Activated CD4-positive, alpha-beta T cell treated with anti-CD3 and anti-CD28 coated beads for 36 hours (primary cell): Measurements from ENCODE around the gene NAV2. TPM values are rescaled to one million over a fixed set of nuclear protein-coding genes. Genes with fewer than 3 reads are reported as not detected.

ENCODE experiments used
- ATAC-seq: fragments of 200-7000 bp; cut with Tn5 transposase; one replicate; pipeline ENCODE4 v1.10.0; 2021; ENCODE audit warnings: mild to moderate bottlenecking, moderate library complexity
- CTCF ChIA-PET: fragments of 350-600 bp; sonication (Branson Sonifier 250); formaldehyde crosslinking; loops from one replicate; lab custom pipeline; 2021; ENCODE audit warnings: antibody characterized with exemption; lab: Charles Lee
- POLR2A ChIA-PET: fragments of 350-600 bp; sonication (Branson Sonifier 250); formaldehyde crosslinking; loops from one replicate; lab custom pipeline; 2021; ENCODE audit warnings: antibody characterized with exemption, inconsistent platforms; lab: Charles Lee
- DNase-seq: peaks from one replicate; pipeline ENCODE4 v3.0.0-alpha.2; 2020
- H3K27ac Mint-ChIP-seq: one replicate; pipeline ENCODE4 v1.8.0; 2021; ENCODE audit warnings: mixed read lengths
- H3K27me3 Mint-ChIP-seq: one replicate; pipeline ENCODE4 v1.8.0; 2021; ENCODE audit warnings: mixed read lengths
- H3K36me3 Mint-ChIP-seq: one replicate; pipeline ENCODE4 v1.8.0; 2021; ENCODE audit warnings: low read depth, mixed read lengths
- H3K4me1 Mint-ChIP-seq: one replicate; pipeline ENCODE4 v1.8.0; 2021; ENCODE audit warnings: mixed read lengths
- H3K4me3 Mint-ChIP-seq: one replicate; pipeline ENCODE4 v1.8.0; 2021; ENCODE audit warnings: mild to moderate bottlenecking, moderate library complexity, mixed read lengths
- H3K9me3 Mint-ChIP-seq: one replicate; pipeline ENCODE4 v1.8.0; 2021; ENCODE audit warnings: low read depth, mixed read lengths
- intact Hi-C, 2 experiments: fragments of 100-400 bp; cut with DNase I in 1 of 2; cut with micrococcal nuclease in 1 of 2; formaldehyde crosslinking; loops; one replicate each; pipeline versions ENCODE4 v1.14.2 to v1.15.1; 2022 to 2024; cut with DNase I, micrococcal nuclease
- total RNA-seq, 2 experiments: library from RNA; stranded (reverse); gene quantifications; one replicate each; pipeline ENCODE4 v1.2.3, GENCODE V29; 2021

The NAV2 gene
- total RNA-seq, 2 experiments from 2014 or later, result 0.54 to 0.55 TPM

GRCh38 chr11:19828382-19829108 lies 115.9 kb downstream of the NAV2 start:
- no peak overlapping the region for H3K4me3 Mint-ChIP-seq
- peak overlapping the region; percentile 2 for H3K27ac Mint-ChIP-seq
- intact Hi-C loops, result no loop called here
- peaks cover 2% of the 10 kb centered on the region for H3K4me1 Mint-ChIP-seq
- H3K9me3 Mint-ChIP-seq, result no peaks in the 10 kb centered on the region
- DNase-seq (no peak), ATAC-seq (no peak)
- CTCF ChIA-PET, result no interaction called here
- no peaks in the 10 kb centered on the region for H3K36me3 Mint-ChIP-seq
- POLR2A ChIA-PET, result no interaction called here
- no peaks in the 10 kb centered on the region for H3K27me3 Mint-ChIP-seq

- H3K4me3 Mint-ChIP-seq, result no peak overlapping the region
- POLR2A ChIA-PET, result no interaction called here
- no peaks in the 10 kb centered on the region for H3K36me3 Mint-ChIP-seq
- H3K9me3 Mint-ChIP-seq, result no peaks in the 10 kb centered on the region
- CTCF ChIA-PET, result no interaction called here
- peaks cover 2% of the 10 kb centered on the region for H3K4me1 Mint-ChIP-seq
- intact Hi-C loops, result no loop called here
- H3K27me3 Mint-ChIP-seq, result no peaks in the 10 kb centered on the region
- H3K27ac Mint-ChIP-seq, result no peak overlapping the region
- DNase-seq, result no peak
- no peak for ATAC-seq
Measured at GRCh38 chr11:19829109-19829837, 116.6 kb downstream of the NAV2 start.

GRCh38 chr11:19832086-19832750 lies 119.6 kb downstream of the NAV2 start:
- Mint-ChIP-seq H3K9me3 (no peaks in the 10 kb centered on the region), H3K4me1 (peaks cover 2% of the 10 kb centered on the region), H3K36me3 (no peaks in the 10 kb centered on the region), H3K27ac (no peak overlapping the region), H3K27me3 (no peaks in the 10 kb centered on the region), H3K4me3 (no peak overlapping the region)
- ChIA-PET POLR2A (no interaction called here), CTCF (no interaction called here)
- intact Hi-C loops, result no loop called here
- DNase-seq (no peak), ATAC-seq (no peak)

GRCh38 chr11:19832901-19833300 lies 120.3 kb downstream of the NAV2 start:
- DNase-seq, result no peak
- no peak for ATAC-seq
- peaks cover 2% of the 10 kb centered on the region for H3K4me1 Mint-ChIP-seq
- ChIA-PET CTCF (no interaction called here), POLR2A (no interaction called here)
- H3K27me3 Mint-ChIP-seq, result no peaks in the 10 kb centered on the region
- H3K36me3 Mint-ChIP-seq, result no peaks in the 10 kb centered on the region
- intact Hi-C loops, result no loop called here
- no peaks in the 10 kb centered on the region for H3K9me3 Mint-ChIP-seq
- H3K4me3 Mint-ChIP-seq, result no peak overlapping the region
- no peak overlapping the region for H3K27ac Mint-ChIP-seq

- ChIA-PET CTCF (no interaction called here), POLR2A (no interaction called here)
- Mint-ChIP-seq H3K27me3 (peaks cover 2% of the 10 kb centered on the region), H3K4me1 (no peaks in the 10 kb centered on the region), H3K9me3 (no peaks in the 10 kb centered on the region), H3K27ac (no peak overlapping the region), H3K36me3 (no peaks in the 10 kb centered on the region), H3K4me3 (no peak overlapping the region)
- DNase-seq (no peak), ATAC-seq (no peak)
- intact Hi-C loops, result no loop called here
Measured at GRCh38 chr11:19834771-19835170, 122.1 kb downstream of the NAV2 start.

GRCh38 chr11:19836666-19837065 lies 124.0 kb downstream of the NAV2 start:
- H3K9me3 Mint-ChIP-seq, result no peaks in the 10 kb centered on the region
- peaks cover 2% of the 10 kb centered on the region for H3K27me3 Mint-ChIP-seq
- DNase-seq (no peak), ATAC-seq (no peak)
- H3K27ac Mint-ChIP-seq, result no peak overlapping the region
- intact Hi-C loops, result no loop called here
- H3K36me3 Mint-ChIP-seq, result no peaks in the 10 kb centered on the region
- H3K4me3 Mint-ChIP-seq, result no peak overlapping the region
- ChIA-PET POLR2A (no interaction called here), CTCF (interaction anchor here (0.7 kb wide), 1 partner anchor 164 kb away, joined by 3 read pairs; no protein-coding TSS in a partner anchor)
- no peaks in the 10 kb centered on the region for H3K4me1 Mint-ChIP-seq

- ATAC-seq (no peak), DNase-seq (no peak)
- H3K27ac Mint-ChIP-seq, result no peak overlapping the region
- H3K4me1 Mint-ChIP-seq, result no peaks in the 10 kb centered on the region
- POLR2A ChIA-PET, result no interaction called here
- intact Hi-C loops, result no loop called here
- H3K36me3 Mint-ChIP-seq, result no peaks in the 10 kb centered on the region
- H3K4me3 Mint-ChIP-seq, result no peak overlapping the region
- H3K9me3 Mint-ChIP-seq, result no peaks in the 10 kb centered on the region
- CTCF ChIA-PET, result interaction anchor here (0.6 kb wide), 1 partner anchor 234 kb away, joined by 3 read pairs; no protein-coding TSS in a partner anchor
- peaks cover 5% of the 10 kb centered on the region for H3K27me3 Mint-ChIP-seq
Measured at GRCh38 chr11:19838994-19839768, 126.5 kb downstream of the NAV2 start.

GRCh38 chr11:19840961-19841360 lies 128.3 kb downstream of the NAV2 start:
- no peak overlapping the region for H3K4me3 Mint-ChIP-seq
- no peaks in the 10 kb centered on the region for H3K9me3 Mint-ChIP-seq
- ATAC-seq (no peak), DNase-seq (no peak)
- ChIA-PET CTCF (no interaction called here), POLR2A (no interaction called here)
- H3K4me1 Mint-ChIP-seq, result no peaks in the 10 kb centered on the region
- H3K27ac Mint-ChIP-seq, result no peak overlapping the region
- H3K36me3 Mint-ChIP-seq, result no peaks in the 10 kb centered on the region
- intact Hi-C loops, result no loop called here
- peaks cover 11% of the 10 kb centered on the region for H3K27me3 Mint-ChIP-seq

GRCh38 chr11:19842505-19842904 lies 129.9 kb downstream of the NAV2 start:
- H3K4me3 Mint-ChIP-seq, result no peak overlapping the region
- peaks cover 11% of the 10 kb centered on the region for H3K27me3 Mint-ChIP-seq
- intact Hi-C loops, result no loop called here
- no peaks in the 10 kb centered on the region for H3K4me1 Mint-ChIP-seq
- ChIA-PET CTCF (interaction anchor here (0.5 kb wide), 1 partner anchor 99 kb away, joined by 4 read pairs; no protein-coding TSS in a partner anchor), POLR2A (no interaction called here)
- no peak for DNase-seq
- H3K27ac Mint-ChIP-seq, result no peak overlapping the region
- H3K36me3 Mint-ChIP-seq, result no peaks in the 10 kb centered on the region
- no peaks in the 10 kb centered on the region for H3K9me3 Mint-ChIP-seq
- ATAC-seq, result no peak

- Mint-ChIP-seq H3K27me3 (peaks cover 11% of the 10 kb centered on the region), H3K4me3 (no peak overlapping the region), H3K27ac (no peak overlapping the region), H3K4me1 (no peaks in the 10 kb centered on the region), H3K9me3 (no peaks in the 10 kb centered on the region), H3K36me3 (no peaks in the 10 kb centered on the region)
- CTCF ChIA-PET, result no interaction called here
- no peak for ATAC-seq
- DNase-seq, result no peak
- intact Hi-C loops, result no loop called here
- POLR2A ChIA-PET, result no interaction called here
Measured at GRCh38 chr11:19843079-19843478, 130.4 kb downstream of the NAV2 start.

- ChIA-PET POLR2A (no interaction called here), CTCF (no interaction called here)
- H3K27ac Mint-ChIP-seq, result no peak overlapping the region
- intact Hi-C loops, result no loop called here
- DNase-seq (no peak), ATAC-seq (no peak)
- H3K4me3 Mint-ChIP-seq, result no peak overlapping the region
- H3K36me3 Mint-ChIP-seq, result no peaks in the 10 kb centered on the region
- peaks cover 9% of the 10 kb centered on the region for H3K27me3 Mint-ChIP-seq
- H3K9me3 Mint-ChIP-seq, result no peaks in the 10 kb centered on the region
- H3K4me1 Mint-ChIP-seq, result no peaks in the 10 kb centered on the region
Measured at GRCh38 chr11:19844012-19844411, 131.4 kb downstream of the NAV2 start.
